LoVo (cell line): Measurements from ENCODE around the gene HSF5.
"Not testable (repeated sequence)": the region's sequence is repeated elsewhere in the genome, so short reads cannot be mapped to it uniquely, and the experiment has no call there.

ENCODE experiments used
- DNase-seq: peaks from one replicate; pipeline ENCODE4 v3.0.0-alpha.2; 2016; ENCODE audit warnings: low spot score

HSF5 gene

DNA sequence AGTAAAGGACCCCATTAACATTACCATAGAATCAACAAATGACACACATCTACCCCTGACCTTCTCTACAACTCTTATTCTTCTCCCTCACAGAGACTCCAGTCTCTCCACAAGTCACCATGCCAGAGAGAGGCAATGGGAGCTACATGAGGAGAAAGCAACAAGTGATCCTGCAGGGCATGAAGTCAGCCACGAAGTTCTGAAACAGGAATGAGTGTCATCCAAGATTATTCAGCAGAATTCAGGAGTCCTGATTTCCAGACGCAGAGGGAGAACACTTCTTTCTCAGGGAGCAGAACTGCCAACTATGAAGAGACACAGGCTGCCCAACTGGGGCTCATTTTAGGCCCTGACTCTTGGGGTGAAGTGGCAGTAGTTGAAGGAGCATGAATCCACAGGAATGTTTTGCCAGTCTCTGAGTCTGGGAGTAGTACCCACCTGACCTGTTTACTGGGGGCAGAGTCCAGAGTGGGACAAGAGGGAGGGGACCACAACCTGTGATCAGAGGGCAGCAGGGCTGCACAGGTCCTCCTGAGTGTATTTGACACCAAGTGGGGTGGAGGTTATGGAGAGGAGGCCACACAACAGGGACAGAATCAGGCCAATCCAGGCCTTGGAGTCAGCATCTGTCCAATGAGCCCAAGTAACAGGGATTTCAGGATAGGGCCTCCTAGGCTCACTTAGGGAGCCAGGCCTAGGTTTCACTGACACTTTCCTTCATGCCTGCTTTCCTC is 28.6 kb upstream of the HSF5 start:
- DNase-seq: no peak

DNA sequence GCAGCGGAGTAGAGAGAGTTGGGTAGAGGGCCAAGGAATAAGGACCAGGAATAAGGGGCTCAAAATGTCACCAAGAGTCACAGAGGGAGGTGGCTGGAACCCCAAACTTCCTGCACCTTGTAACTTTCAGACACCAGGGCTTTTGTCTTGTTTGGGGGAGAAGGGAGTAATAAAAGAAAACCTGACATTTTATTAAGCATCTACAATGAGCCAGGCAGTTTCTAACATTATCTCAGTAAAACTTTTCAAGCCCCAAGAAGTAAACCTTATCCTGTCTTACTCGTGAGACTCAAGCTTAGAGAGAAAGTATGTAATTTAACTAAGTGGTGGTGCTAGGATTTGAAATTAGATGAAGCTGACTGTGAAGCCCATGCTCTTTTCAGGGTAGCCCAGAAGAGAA is 27.1 kb upstream of the HSF5 start:
- DNase-seq: no peak

DNA sequence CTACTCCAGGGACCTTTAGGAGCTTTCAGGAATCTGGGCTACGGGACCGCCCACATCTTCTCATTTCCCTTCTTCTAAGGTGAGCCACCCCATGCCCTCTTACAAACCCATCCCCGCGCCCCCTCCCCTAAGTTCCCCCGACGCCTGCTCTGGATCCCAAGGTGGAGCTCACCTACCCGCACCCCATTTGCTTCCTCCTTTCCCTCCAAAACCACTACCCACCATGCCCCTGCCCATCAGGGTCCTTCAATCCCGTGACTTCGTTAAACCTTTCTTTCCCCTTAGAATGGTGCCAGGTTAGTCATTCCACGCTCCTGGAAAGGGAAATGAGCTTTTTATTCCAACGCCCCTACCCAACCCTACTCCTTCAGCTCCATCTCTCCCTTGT is 26.6 kb upstream of the HSF5 start:
- no peak for DNase-seq

DNA sequence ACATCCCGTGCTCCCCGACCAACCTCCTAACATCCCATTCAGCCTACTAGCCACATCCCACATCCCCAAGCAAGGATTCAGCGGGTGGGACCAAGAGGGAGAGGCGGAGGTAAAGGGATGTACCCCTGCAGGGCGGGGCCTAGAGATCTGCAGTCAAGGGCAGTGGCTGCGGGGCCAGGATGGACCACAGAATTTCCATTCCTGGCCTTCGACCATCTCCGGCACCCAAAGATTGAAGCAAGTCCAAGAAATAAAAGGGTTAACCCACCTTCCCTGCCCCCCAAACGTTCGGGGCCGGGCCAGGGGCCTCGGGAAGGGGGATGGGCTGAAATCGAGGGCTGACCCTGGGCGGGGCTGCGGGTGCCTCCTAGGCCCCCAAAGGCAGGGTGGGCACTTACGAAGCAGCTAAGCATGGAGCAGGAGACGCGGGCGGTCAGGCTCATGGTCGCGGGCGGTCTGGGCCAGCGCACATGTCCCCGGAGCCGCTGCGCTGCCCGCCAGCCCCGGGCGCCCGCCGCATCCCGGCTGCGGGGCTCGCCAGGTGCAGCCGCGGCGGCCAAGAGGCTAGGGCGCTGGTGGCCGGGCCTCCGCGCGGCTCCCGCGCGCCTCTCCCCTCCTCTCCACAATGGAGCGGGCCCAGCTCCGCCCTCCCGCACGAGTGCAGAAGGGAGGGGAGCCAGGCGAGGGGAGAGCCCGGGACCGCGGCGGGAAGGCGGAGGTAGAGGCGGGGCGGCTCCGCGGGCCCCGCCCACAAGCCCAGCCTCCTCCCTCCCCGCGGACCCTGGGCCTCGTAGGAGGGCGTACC is 26.0 kb upstream of the HSF5 start, which contains the start of gene MTMR4:
Gene MTMR4 (minus strand): TSS at position 674 of the 805 bp plus-strand sequence. CDS start 231 bp downstream, at position 443.
- peak; percentile 85 for DNase-seq

DNA sequence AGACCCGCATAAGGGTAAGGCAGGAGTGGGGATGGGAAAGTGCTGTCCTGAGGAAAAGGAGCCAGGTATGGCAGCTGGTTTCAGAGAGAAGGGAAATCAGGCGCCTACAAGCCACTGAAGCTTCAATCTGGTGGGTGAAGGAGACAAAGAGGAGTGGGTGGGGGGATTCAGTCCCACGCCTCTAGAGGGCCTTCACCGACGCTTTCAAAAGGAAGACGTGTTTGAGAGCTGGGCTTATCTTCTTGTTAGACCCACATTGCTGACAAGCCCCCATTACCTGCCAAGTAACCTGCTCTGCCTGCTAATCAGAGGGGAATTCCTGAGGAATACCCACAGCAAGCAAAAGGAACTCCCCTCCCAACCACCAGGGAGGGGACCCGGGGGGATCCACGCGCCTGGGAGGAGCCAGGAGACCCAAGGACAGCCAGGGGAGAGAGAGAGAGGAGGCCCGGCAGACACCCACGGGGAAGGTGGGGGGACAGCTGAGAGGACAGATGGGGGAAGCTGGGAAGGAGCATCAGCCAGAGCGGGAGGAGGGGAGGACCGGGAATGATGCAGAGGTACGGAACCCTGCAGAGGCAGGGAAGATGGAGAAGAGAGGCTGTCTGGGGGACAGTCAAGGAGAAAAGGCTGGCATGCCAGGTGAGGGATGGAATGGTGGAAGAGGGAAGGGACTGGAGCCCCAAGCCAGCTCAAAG is 25.2 kb upstream of the HSF5 start:
- DNase-seq: no peak

DNA sequence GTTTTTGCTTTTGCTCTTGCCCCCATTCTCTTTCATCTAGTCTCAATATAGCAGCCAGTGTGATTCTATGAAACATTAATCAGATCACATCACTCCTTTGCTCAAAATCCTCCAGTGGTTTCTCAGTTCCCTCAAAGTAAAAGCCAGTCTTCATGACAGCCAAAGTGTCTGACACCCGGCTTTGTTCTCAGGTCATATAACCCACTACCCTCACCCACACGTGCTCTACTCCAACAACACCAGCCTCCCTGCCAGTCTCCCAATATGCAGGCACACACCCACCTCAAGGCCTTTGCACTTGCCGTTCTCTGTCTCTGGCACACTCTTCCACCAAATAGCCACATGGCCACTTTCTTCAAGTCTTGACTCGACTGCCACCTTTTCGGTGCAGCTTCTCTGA is 21.9 kb upstream of the HSF5 start:
- DNase-seq: no peak

DNA sequence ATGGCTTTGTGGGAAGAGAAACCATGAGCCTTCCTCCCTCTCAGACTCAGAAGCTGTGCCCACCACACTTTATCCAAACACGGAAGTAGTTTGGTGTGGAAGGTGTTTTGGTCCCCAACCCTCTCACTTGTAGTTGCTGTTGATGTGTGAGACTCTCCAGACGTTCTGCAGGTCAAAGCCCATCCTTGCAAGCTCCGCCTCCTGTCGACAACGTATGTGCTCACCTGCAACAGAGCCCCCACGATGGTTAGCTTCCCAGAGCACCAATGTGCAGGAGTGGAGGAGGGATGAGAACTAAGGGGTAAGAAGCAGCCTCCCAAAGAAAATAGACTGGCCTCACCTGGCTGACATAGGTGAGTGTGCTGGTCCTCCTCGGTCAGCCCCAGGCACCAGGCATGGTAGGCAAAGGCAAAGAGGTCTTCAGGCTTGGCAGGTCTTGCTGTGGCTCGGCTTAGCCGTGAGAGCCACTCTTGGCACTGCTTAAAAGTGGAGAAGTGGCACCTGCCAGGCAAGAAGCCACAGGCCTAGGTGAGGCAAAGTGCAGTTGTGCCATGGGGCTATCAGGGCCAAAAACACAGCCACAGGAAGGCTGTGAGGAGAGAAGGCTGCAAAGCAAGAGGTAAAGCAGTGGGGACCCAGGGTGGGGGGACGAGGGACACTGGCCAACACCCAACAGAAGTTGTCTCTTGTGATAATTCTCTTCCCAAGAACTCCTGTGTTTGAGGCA is 20.3 kb upstream of the HSF5 start:
- DNase-seq: no peak

DNA sequence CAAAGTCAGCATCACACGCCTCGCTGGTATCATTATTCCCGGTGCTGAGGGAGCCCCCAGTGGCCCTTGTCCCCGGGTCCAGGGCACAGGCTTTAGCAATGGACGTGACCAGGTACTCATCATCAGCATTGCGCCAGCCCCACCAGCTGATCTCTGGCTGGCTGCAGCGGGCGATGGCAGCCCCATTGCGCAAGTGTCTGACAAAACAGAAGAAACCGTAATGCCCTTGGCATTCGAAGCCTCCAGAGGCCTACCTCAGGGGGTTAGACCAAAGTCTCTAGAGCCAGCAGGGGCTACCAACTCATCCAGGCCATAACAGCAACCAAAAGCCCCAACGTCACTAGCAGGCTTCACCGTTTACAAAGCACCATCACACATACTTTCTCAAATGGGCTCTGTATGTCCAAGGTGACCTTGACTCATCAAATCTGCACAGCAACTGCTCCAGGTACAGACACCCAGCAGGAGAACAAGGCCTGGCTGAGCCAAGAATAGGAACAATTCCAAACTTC is 19.0 kb upstream of the HSF5 start:
- DNase-seq: no peak

DNA sequence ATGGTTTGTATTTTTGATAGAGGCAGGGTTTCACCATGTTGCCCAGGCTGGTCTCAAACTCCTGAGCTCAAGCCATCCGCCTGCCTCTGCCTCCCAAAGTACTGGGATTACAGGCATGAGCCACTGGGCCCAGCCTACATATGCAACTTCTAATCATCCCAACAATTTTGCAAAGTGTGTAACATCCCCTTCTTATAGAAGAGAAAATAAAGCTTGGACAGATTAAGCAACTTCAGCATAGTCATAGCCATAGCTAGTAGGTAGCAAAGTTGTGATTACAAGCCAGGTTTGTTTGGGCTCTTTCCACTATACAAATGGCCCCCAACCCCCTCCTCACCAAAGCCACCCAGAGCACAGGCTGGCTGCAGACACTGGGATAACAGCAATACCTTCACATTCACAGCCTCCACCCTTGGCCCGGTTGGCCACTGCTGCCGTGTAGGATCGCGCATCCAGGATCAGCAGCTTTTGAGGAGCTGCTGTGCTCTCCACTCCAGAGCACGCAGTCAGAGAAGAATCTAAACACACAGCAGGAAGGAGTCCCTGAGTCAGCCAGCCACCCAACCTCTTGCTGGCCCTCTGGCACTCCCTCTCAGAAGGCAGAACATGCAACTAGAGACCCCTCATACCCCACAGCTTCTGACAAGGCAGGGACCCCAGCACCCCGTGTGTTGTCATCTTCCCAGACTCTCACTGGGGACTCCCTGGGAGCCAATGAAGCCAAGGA is 18.3 kb upstream of the HSF5 start:
- DNase-seq: no peak

DNA sequence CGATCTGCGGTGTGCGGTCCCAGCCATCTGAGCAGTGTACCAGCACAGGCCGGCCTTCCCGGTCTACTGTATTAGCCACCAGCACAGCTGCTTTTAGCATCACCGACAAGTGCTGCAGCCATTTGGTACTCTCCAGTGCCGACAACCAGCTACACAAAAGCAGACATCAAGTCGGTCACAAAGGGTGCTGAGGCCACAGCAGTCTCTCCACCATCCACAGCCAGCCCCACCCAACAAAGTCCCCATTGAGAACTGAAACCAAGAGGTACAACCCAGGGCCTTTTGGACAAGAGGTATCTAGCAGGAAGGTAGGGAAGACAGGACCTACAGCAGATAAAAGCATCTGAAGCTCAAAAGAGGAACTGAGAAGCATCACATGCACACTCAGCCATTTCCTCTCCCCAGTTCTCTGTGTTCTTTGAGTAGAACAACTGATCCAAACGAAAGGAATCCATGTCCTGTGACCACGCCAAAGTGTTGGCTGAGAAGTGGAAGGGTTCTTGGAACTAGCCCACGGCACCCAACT is 16.7 kb upstream of the HSF5 start:
- DNase-seq: no peak

DNA sequence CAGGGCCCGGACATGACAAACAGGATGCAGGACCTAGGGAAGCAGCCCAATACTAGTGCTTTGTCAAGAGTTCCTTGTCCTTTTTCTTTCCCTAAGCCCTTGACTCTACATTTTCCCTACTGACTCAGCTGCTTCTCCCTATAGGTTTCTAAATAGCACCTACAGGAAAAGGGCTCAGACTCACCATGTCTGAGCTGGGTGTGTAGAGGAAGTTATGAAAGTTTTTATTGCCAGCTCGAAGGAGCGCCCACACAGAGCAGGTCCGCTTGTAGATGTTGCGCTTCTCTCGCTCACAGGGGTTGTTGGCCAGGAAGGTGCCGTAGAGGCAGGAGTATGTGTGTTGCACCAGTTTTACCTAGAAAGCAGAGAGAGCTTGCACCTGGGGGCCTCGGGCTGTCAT is 15.7 kb upstream of the HSF5 start:
- no peak for DNase-seq

DNA sequence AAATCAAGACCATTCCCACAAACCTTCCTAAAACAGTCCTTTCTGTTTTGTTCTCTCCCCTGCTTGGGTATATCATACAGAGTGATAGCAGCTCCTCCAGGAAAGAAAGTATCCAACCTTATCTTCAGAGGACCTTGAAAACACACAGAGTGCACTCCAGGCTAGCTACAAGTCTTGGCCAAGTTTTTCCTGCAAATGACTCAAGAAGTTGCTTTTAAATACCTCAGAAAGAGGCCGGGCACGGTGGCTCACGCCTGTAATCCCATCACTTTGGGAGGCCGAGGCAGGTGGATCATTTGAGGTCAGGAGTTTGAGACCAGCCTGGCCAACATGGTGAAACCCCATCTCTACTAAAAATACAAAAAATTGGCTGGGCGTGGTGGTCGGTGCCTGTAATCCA is 14.9 kb upstream of the HSF5 start:
- DNase-seq: not testable (repeated sequence)

DNA sequence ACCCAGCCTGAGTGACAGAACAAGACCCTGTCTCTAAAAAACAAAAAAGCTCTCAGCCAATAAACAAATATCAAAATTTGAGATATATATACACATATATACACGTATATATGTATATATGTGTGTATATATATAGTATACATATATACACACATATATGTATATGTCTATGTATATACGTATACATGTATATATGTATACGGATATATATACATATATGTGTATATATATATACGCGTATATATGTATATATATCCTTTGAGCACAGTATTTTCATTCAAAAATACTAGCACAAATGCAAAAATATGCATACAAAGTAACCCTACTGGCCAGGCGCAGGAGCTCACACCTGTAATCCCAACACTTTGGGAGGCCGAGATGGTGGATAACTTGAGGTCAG is 13.2 kb upstream of the HSF5 start:
- DNase-seq: no peak

DNA sequence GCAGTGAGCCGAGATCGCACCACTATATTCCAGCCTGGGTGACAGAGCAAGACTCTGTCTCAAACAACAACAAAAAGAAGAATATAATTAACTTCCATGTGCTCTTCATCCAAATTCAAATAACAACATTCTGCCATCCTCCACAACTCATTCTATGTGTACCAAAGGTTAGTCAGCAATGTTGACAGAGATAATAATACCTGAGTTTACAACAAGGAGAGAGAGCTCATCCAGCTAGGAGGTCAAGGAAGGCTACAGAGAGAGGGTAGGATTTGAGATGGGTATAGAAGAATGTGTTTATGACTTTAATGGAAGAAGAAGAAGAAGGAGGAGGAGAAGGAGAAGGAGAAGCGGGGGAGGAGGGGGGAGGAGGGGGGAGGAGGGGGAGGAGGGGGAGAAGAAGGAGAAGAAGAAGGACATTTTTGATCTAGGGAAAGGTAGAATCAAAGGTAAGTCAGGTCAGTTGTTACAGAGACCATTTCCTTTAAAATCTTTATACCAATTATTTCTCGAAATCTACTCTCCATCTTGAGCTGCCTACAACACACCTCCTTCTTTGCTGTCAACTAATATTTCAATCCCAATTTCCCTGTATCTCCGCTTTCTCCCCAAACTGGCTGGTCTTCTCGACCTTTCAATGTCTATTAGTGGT is 10.1 kb upstream of the HSF5 start:
- DNase-seq: no peak

DNA sequence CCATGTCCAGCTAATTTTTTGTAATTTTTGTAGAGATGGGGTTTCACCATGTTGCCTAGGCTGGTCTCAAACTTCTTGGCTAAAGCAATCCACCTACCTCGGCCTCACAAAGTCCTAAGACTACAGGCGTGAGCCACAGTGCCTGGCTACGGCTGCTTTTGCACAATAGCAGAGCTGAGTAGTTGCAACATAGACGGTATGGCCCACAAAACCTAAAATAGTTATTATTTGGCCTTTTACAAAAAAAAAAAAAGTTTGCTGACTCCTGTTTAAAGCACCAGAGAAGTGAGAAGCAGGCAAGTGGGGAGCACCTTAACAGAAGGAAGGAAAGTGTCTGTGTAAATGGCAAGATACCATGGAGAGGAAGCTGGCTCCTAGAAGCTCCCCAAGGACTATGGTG is 5.3 kb upstream of the HSF5 start:
- DNase-seq: no peak

DNA sequence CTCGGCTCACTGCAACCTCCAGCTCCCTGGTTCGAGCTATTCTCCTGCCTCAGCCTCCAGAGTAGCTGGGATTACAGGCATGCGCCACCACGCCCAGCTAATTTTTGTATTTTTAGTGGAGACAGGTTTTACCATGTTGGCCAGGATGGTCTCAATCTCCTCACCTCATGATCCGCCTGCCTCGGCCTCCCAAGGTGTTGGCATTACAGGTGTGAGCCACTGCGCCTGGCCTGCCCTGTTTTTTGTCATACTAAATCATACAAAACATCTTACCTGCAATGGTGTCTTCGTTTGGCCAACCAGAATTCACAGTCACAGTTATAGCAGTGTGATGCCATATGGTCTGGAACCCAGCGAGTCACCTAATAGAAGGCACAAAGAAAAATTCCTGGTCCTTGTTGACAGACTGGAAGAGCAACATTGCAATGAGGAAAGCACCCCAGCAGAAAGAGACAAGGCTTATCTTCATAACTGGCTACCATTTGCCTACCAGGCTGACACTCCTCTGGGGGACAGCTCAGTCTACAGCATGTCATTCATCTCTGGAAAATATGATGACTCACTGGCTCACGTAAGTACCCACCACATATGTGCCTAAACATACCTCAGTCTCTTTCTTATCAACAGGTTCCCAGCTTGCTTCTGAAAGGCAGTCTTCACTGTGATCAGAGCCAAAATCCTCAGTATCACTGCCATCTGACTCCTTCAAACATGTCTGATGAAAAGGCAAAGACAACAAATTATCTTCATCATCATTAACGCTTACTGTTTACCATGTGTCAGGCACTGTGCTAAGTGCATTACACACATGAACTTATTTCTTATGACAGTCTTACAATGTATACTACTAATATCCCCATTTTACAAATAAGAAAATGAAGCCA is 4.3 kb upstream of the HSF5 start:
- no peak for DNase-seq

DNA sequence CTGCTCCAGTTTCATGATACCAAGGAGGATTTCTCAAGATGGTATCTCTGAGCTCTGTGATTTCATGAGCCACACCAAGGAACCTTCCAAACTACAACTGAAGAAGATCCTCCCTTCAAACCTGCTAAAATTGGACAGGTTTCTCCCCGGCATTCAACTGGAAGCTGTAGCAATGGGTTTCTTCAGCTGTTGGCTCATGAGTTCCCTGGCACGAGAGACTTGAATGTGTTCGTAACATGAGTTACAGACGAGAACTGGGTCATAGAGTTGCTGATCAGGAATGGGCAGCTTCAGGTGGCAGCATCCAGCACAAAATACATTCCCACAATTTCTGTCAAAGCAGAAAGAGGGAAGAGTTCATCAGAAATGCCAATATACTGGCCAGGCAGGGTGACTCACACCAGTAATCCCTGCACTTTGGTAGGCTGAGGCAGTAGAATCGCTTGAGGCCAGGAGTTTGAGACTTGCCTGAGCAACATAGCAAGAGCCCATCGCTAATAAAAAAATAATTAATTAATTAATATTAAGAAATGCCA is 3.4 kb upstream of the HSF5 start:
- no peak for DNase-seq

DNA sequence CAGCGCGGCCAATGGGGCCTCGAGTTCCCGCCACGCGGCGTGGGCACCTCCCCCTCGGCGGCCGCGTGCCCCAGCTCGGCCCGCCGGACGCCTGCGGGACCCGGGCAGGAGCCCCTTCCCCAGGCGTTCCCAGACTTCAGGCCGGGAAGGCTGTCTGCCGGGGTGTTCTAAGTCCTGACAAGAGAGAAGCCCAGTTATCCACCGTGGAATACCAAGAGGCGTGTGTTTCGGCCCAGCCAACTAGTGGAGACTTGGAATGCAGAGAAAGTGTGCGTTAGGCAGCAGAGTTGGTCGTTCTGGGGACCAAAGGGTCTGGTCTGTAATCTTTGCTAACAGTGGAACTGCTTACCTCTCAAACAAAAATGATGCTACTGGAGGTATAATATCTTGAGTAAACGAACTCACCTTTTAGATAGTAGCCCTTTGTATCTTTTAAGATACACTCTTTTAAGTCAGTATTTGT is 251 bp upstream of the HSF5 start:
- no peak for DNase-seq

DNA sequence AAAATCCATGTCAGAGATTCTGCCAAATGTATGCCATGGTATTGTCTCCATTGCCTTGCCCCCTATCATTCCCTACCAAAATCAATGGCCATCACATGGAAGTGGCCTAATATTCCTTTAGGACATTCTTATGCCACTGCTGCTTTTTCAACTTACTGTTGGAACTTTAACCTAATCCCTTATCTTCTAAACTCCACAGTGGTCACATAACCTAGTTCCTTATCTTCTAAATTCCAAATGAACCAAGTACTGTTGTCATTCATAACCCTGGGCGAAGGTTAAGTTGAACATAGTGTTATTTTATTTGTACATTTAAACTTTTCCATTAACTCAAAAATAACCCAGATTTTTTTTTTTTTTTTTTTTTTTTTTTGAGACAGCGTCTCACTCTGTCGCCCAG is 3.6 kb downstream of the HSF5 start:
- no peak for DNase-seq
